K562 (cell line): ENCODE data around the gene IQCE. TPM values are rescaled to one million over a fixed set of nuclear protein-coding genes. Genes with fewer than 3 reads are reported as not detected.
A peak's percentile ranks its signal among the peaks of the same experiment; 100 is the strongest.

Source experiments
- DDX20 ChIP-seq: fragments of 450-650 bp; IDR thresholded peaks from 2 replicates; pipeline ENCODE4 v1.6.1; 2016; ENCODE audit warnings: missing genetic modification characterization, low read depth, mild to moderate bottlenecking, missing compliant biosample characterization, moderate library complexity
- DNMT1 ChIP-seq: fragments of 450-650 bp; IDR thresholded peaks from 2 replicates; pipeline ENCODE4 v1.6.1; 2016; ENCODE audit warnings: antibody characterized with exemption, mild to moderate bottlenecking
- FOXA1 ChIP-seq: fragments of 450-650 bp; IDR thresholded peaks from 2 replicates; pipeline ENCODE4 v1.6.1; 2016; ENCODE audit warnings: mild to moderate bottlenecking, borderline replicate concordance
- GATAD2A ChIP-seq: fragments of 450-650 bp; IDR thresholded peaks from 2 replicates; pipeline ENCODE4 v1.6.1; 2017
- HDAC1 ChIP-seq, 2 experiments: fragments of 450-650 bp; IDR thresholded peaks; 2 replicates each; pipeline ENCODE4 v1.6.1; 2016 to 2017; ENCODE audit warnings: inconsistent platforms in 1 of 2, mild to moderate bottlenecking in 1 of 2, moderate library complexity in 1 of 2
- MNT ChIP-seq, 2 experiments: fragments of 450-650 bp; conservative IDR thresholded peaks; 2 replicates each; pipeline ENCODE4 v1.6.1; 2017; ENCODE audit warnings: mild to moderate bottlenecking in 2 of 2, moderate library complexity in 2 of 2
- MTA1 ChIP-seq: fragments of 450-650 bp; IDR thresholded peaks from 2 replicates; pipeline ENCODE4 v1.6.1; 2017; ENCODE audit warnings: borderline replicate concordance
- POLR2A ChIP-seq: fragments of 450-650 bp; conservative IDR thresholded peaks from 2 replicates; pipeline ENCODE4 v1.6.1; 2016
- POLR2B ChIP-seq: fragments of 450-650 bp; IDR thresholded peaks from 2 replicates; pipeline ENCODE4 v1.6.1; 2018; ENCODE audit warnings: low read depth; ENCODE audit not compliant: partially characterized antibody
- SAFB2 ChIP-seq: fragments of 200-400 bp; formaldehyde crosslinking; IDR thresholded peaks from 2 replicates; pipeline ENCODE4 v1.6.1; 2018; ENCODE audit warnings: borderline replicate concordance, low read length, low read depth, moderate library complexity; ENCODE audit not compliant: severe bottlenecking
- TAF1 ChIP-seq: IDR thresholded peaks from 2 replicates; pipeline ENCODE4 v1.6.1; 2011; ENCODE audit warnings: mild to moderate bottlenecking, low read length, moderate library complexity; ENCODE audit not compliant: insufficient read depth, control insufficient read depth, severe bottlenecking; ENCODE audit errors: extremely low read depth
- ZMIZ1 ChIP-seq, 2 experiments: fragments of 150-350 bp in 1 of 2; IDR thresholded peaks; 2 replicates each; pipeline ENCODE4 v1.6.1; 2012 to 2016; ENCODE audit warnings: low read depth in 2 of 2, low read length in 2 of 2, mild to moderate bottlenecking in 1 of 2, moderate library complexity in 1 of 2
- ZNF24 ChIP-seq: fragments of 450-650 bp; IDR thresholded peaks from 2 replicates; pipeline ENCODE4 v1.6.1; 2016
- ZNF354B ChIP-seq: fragments of 250-450 bp; sonication (Bioruptor Pico); IDR thresholded peaks from 2 replicates; pipeline ENCODE4 v1.4.0; 2020
- ZNF76 ChIP-seq: fragments of 250-450 bp; sonication (Bioruptor Pico); IDR thresholded peaks from 2 replicates; pipeline ENCODE4 v1.4.0; 2020; ENCODE audit warnings: mild to moderate bottlenecking, moderate library complexity, borderline replicate concordance
- ZZZ3 ChIP-seq: fragments of 450-650 bp; IDR thresholded peaks from 2 replicates; pipeline ENCODE4 v1.6.1; 2016; ENCODE audit warnings: antibody characterized with exemption, mild to moderate bottlenecking, moderate library complexity
- polyA plus RNA-seq, 8 experiments: library from polyadenylated mRNA; depleted of rRNA in 4 of 8; stranded (reverse) in 5 of 8; unstranded in 3 of 8; fragments of >200 nt; fragmentation: Nextera tagmentation in 2 of 8; fragmentation: Illumina TruSeq in 1 of 8; extraction: Ambion mirVana in 2 of 8; extraction: Trizol in 1 of 8; gene quantifications; 2 replicates each; pipeline versions ENCODE4 v1.2.1 to v1.2.3, GENCODE V29; 2011 to 2014; ENCODE audit warnings: inconsistent platforms in 1 of 8, missing spikeins in 1 of 8
- total RNA-seq, 7 experiments: library from RNA; depleted of rRNA in 6 of 7; stranded (reverse); fragments of >200 nt in 6 of 7; fragmentation: Illumina TruSeq in 2 of 7; extraction: Trizol in 2 of 7; gene quantifications; 2 replicates each; pipeline versions ENCODE4 v1.2.1 to v1.2.3, GENCODE V29; 2011 to 2021; ENCODE audit warnings: low replicate concordance in 1 of 7
- TF ChIP-seq, protein P1 (sequence below): fragments of 250-450 bp; sonication (Bioruptor Pico); IDR thresholded peaks from 2 replicates; pipeline ENCODE4 v1.8.0; 2021; ENCODE audit warnings: moderate library complexity, mild to moderate bottlenecking, inconsistent platforms
- TF ChIP-seq, protein P2 (sequence below), 3 experiments: IDR thresholded peaks in 2 of 3; conservative IDR thresholded peaks in 1 of 3; 2 replicates each; pipeline ENCODE4 v1.5.1; 2011 to 2012; ENCODE audit warnings: low read length in 3 of 3, mild to moderate bottlenecking in 3 of 3, control low read depth in 2 of 3, improper control_type of control experiment in 1 of 3, inconsistent platforms in 1 of 3, low read depth in 1 of 3, mixed read lengths in 1 of 3, moderate library complexity in 1 of 3; ENCODE audit not compliant: insufficient read depth in 2 of 3
- TF ChIP-seq, protein P3 (sequence below): fragments of 200-800 bp; sonication (Bioruptor generic); IDR thresholded peaks from 2 replicates; pipeline ENCODE4 v1.6.1; 2017; ENCODE audit warnings: missing genetic modification characterization, missing compliant biosample characterization

Gene IQCE
- total and polyA plus RNA-seq, 9 of the 15 experiments (the other 6 are each of a cell fraction or from before 2014, with no cell fraction given), result 0.18 to 8.5 (median 4.2) TPM

- TF ChIP-seq MTA1, result no peak
- TF ChIP-seq SAFB2, result no peak
- TF ChIP-seq, protein P1, sequence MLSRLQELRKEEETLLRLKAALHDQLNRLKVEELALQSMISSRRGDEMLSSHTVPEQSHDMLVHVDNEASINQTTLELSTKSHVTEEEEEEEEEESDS (CRISPR knock-in tag), result no peak
- TF ChIP-seq, protein P2, sequence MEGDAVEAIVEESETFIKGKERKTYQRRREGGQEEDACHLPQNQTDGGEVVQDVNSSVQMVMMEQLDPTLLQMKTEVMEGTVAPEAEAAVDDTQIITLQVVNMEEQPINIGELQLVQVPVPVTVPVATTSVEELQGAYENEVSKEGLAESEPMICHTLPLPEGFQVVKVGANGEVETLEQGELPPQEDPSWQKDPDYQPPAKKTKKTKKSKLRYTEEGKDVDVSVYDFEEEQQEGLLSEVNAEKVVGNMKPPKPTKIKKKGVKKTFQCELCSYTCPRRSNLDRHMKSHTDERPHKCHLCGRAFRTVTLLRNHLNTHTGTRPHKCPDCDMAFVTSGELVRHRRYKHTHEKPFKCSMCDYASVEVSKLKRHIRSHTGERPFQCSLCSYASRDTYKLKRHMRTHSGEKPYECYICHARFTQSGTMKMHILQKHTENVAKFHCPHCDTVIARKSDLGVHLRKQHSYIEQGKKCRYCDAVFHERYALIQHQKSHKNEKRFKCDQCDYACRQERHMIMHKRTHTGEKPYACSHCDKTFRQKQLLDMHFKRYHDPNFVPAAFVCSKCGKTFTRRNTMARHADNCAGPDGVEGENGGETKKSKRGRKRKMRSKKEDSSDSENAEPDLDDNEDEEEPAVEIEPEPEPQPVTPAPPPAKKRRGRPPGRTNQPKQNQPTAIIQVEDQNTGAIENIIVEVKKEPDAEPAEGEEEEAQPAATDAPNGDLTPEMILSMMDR (IDR thresholded peaks at IDR 0.05 in 2 of 3, conservative IDR thresholded peaks at IDR 0.05 in 1 of 3; ENCODE audit: insufficient read depth in 2 of 3, low read depth in 1 of 3, low read length in 3 of 3), result peak; percentile 43 to 72 (median 50); a peak in 5 of 6 replicates
- no peak for TF ChIP-seq HDAC1 (IDR thresholded peaks at IDR 0.05)
- TF ChIP-seq ZMIZ1 (IDR thresholded peaks at IDR 0.05; ENCODE audit: low read depth in 2 of 2, low read length in 2 of 2), result no peak
- peak; percentile 61; the same call in 1 of the 2 replicates for TF ChIP-seq GATAD2A
- peak; percentile 88 for TF ChIP-seq POLR2A
- TF ChIP-seq DDX20, result no peak
- TF ChIP-seq DNMT1, result no peak
- TF ChIP-seq ZZZ3, result no peak
- TF ChIP-seq, protein P3, sequence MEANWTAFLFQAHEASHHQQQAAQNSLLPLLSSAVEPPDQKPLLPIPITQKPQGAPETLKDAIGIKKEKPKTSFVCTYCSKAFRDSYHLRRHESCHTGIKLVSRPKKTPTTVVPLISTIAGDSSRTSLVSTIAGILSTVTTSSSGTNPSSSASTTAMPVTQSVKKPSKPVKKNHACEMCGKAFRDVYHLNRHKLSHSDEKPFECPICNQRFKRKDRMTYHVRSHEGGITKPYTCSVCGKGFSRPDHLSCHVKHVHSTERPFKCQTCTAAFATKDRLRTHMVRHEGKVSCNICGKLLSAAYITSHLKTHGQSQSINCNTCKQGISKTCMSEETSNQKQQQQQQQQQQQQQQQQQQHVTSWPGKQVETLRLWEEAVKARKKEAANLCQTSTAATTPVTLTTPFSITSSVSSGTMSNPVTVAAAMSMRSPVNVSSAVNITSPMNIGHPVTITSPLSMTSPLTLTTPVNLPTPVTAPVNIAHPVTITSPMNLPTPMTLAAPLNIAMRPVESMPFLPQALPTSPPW (CRISPR knock-in tag), result peak; percentile 78
- TF ChIP-seq TAF1, result peak; percentile 59
- peak; percentile 60 for TF ChIP-seq POLR2B
- TF ChIP-seq FOXA1, result no peak
- TF ChIP-seq ZNF76 (CRISPR knock-in tag), result no peak
- no peak for TF ChIP-seq ZNF354B (CRISPR knock-in tag)
- TF ChIP-seq ZNF24, result no peak
- peak; percentile 66 to 79 for TF ChIP-seq MNT (conservative IDR thresholded peaks at IDR 0.05)
Observed at GRCh38 chr7:2555121-2556052, 3.4 kb upstream of the IQCE start, which contains the start of gene BRAT1 (continued).
